GM18519 (cell line): ENCODE data around the gene NCK2.

ENCODE experiments used
- ATAC-seq: cut with Tn5 transposase; IDR thresholded peaks from one replicate; pipeline ENCODE4 v1.9.1; 2021; ENCODE audit warnings: mild to moderate bottlenecking, moderate library complexity; ENCODE audit not compliant: unreplicated experiment, low FRiP score

NCK2 gene

DNA sequence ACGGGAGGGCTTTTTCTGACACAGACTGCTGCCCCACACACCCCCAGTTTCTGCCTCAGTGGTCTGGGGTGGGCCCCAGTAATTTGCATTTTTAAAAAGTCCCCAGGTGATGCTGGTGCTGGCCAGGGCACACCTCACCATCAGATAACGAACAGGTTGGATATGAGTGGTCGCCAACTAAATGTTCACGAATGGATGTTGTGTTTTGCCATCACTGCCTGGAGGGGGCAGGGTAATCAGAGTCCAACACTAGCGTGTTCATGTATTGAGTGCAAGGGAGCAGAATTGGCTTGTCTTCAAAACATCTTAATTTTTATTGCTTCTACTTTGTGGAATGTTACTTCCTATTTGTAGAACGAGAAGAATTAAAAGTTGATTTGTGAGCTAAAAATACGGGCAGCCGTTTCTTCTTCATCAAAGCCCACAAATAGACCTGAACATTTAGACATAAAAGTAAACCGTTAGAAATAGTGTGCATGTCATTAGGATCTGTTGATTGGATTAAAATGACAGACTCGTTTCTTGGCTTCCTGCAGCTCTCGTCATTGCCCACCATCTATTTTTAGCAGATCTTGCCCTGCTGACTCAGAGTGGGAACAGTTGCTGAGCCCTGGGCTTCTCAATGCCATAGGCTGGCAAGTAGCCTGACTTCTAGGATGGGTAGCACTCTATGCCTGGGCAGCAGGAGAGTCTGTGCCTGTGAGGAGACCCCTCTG, 45.2 kb downstream of the NCK2 start:
- peak; percentile 33 for ATAC-seq

- ATAC-seq, result no peak
These were observed 45.9 kb downstream of the NCK2 start for GRCh38 chr2:105790461-105791149.

DNA sequence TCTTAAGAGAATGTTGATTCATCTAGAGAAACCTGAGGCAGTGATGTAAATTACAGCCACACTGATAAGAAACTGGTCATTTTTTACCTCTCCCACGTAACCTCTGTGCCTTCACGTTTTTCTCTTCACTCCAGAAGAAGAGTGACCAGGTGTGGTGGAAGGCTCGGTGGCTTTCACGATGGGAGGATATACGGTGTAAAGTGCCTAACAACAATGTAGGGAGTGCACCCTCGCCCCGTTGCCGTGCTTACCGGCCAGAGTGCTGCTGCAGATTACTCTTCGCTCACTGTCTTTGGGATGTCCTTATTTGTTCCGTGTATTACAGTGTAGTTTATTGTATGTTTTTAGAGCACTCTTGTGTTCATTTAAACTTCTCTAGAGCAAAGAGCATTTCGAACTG, 46.5 kb downstream of the NCK2 start:
- ATAC-seq, result no peak

GRCh38 chr2:105792561-105792960, 47.8 kb downstream of the NCK2 start:
- ATAC-seq, result no peak

GRCh38 chr2:105793196-105793975, 48.7 kb downstream of the NCK2 start:
- ATAC-seq, result no peak

- ATAC-seq, result no peak
These were observed 50.3 kb downstream of the NCK2 start for GRCh38 chr2:105794926-105795574.

- ATAC-seq, result no peak
These were observed 50.8 kb downstream of the NCK2 start for GRCh38 chr2:105795575-105795934.

DNA sequence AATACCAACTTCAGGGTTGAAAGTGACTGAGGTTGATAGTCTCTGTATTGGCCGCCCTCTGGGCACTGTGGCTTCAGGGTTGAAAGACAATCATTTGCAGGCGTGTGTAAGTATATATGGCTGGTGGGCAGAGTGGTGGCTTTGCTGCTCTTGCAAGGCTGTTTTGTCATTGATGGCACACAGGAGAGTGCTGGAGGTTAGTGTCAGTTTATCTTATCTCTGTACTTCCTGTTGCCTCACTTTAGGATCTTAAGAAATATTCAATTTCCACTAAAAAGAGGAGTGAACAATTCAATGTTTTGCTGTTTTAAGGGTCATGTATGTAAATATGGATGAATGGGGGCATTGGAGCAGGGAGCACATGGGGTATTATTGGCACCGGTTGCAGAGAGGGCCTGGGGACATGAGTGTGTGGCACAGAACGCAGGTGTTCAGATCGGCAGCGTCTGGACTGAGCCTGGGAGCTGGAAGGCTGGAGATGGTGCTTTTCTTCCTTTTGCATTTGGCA, 51.5 kb downstream of the NCK2 start:
- no peak for ATAC-seq

DNA sequence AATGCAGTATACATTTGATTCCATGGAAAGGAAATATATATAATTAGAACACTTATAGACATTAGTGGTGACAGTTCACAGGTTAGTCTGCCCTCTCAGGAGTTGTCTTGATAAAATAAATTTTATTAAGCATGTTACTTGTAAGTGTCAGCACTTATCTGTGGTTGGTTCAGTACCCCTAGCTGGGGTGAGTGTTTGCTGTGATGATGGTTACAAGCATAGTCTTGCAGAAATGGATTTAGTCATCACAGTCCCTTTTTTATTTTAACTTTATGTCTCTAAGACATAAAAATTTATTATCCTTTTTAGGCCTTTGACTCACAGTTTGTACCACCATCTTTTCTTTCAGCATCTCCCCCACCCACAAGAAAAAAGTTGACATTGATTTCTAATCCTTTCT, 52.1 kb downstream of the NCK2 start:
- no peak for ATAC-seq

DNA sequence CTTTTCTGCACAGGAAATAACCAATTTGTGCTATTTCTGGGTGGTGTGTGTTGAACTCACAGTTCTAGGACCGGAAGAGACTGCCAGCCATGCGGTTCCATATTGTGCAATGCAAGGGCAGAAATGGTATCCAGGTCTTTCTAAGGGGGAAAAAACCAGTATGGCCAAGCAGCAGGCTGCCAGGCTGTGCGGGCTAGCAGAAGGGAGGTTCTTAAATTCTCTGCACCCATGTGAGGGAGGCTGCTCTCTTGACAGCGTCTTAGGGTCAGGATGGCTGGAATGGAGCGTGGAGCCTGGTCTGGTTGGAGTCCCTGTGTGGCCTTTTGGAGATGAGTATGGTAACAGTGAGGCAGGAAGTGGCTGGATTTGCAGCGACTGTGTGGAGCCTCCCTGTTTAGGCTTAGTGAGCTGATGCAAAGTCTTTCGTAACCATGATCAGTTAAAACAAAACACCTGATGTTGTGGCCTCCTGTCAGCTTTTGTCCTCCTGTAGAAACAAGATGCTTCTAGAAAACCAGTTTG, 52.6 kb downstream of the NCK2 start:
- ATAC-seq, result peak; percentile 40

- no peak for ATAC-seq
These were observed 53.9 kb downstream of the NCK2 start for GRCh38 chr2:105798595-105798994.

DNA sequence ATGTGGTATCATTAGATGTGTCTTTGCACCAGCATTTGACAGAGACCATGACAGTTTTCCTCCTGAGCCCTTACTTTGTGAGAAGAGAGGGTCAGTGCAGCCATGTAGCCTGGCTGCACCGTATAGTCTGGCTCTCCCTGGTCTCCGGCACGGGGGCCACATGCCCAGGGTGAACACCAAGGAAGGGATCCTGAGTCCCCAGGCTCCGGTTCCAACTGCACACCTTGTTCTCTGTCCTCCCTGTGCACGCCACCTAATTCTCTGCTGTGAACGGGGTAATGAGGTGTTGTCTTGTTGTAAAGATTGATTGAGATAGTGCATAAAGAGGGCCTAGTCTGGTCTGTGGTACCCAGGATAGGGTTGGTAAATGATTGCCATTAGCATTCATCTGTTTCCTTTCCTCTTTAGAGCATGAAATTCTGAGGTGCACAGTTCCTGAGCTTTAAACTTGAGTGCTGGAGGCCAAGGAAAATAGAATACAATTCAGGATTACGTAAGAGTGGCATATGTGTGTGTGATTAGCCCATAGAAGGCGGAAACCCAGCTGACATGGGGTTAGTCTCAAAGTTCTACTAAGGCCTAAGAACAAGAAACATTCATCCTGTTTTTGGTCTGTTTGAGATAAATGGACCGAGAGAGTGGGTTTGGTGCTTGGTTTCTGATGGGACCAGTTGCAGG, 55.5 kb downstream of the NCK2 start:
- no peak for ATAC-seq

DNA sequence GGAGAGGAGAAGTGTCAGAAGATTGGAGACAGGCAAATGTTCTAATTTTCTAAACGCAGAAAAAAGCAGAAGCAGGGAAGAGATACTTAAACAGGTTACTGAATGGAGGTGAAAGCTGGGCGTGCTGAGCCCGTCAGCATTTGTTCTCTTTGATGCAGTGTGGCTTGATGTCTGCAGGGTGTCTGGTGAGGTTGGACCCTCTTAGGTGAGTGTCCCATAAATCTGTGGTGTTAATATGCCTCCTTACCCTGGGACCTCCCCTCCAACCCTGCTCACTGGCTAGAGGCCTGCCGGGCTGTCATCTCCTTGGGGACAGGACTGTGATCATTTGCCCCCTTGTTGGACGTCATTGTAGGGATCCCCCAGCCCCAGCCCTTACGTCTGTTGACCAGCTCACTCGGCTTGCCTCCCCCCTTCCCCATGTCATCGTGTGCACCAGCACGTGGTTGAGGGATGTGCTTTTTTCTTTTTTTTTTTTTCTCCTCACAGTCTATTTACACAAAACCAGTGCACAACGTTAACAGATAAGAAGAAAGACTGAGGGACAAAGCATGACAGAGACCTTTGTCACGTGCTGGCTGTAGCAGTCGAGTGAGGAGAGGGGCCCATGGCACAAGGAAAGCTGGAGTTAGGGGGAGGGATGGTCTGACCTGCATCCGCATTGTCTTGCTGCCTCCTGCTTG, 56.4 kb downstream of the NCK2 start:
- ATAC-seq, result no peak

GRCh38 chr2:105801961-105802360, 57.2 kb downstream of the NCK2 start:
- no peak for ATAC-seq

DNA sequence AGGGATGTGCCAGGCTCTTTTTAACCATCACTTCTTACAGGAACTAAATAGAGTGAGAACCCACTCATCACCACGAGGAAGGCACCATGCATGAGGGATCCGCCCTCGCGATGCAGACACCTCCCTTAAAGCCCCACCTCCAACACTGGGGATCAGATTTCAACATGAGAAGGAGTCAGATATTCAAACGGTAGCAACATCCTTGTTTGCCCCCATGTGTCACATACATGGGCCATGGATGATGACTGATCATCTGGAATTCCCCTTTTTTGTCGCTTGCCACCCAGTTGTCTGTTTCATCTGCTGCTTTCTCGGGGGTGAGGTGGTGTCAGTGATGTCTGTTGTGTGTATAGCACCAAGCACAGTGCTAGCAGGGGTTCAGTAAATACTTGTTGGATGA, 57.9 kb downstream of the NCK2 start:
- ATAC-seq, result peak; percentile 49

DNA sequence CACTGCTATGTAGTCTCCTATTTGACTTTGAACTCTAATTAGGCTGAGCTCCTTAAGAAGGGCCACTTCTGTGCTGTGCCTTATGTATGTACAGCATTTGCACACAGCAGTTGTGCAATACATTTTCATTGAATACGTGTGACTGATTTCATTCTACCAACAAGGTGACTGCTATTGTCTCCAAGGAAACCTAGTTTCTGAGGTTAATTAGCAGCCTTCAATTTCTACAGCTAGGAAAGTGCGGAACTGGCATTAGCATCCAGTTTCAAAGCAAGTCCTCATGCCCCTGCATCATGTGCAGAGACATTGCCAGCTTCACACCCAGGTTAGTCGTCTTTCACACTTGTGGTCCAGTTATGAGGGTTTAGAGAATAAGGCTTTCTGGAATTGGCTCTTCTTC, 58.6 kb downstream of the NCK2 start:
- ATAC-seq, result peak; percentile 30

- no peak for ATAC-seq
These were observed 59.1 kb downstream of the NCK2 start for GRCh38 chr2:105803773-105804172.

GRCh38 chr2:105804266-105804665, 59.6 kb downstream of the NCK2 start:
- no peak for ATAC-seq

- ATAC-seq, result no peak
These were observed 62.3 kb downstream of the NCK2 start for GRCh38 chr2:105806996-105807395.
